GM10847 (cell line): ENCODE results near the gene HTT-AS.

Experiments
- POLR2A ChIP-seq: IDR thresholded peaks from 2 replicates; pipeline ENCODE4 v1.6.1; 2011; ENCODE audit not compliant: insufficient read length; ENCODE audit errors: extremely low read depth

Gene HTT-AS

DNA sequence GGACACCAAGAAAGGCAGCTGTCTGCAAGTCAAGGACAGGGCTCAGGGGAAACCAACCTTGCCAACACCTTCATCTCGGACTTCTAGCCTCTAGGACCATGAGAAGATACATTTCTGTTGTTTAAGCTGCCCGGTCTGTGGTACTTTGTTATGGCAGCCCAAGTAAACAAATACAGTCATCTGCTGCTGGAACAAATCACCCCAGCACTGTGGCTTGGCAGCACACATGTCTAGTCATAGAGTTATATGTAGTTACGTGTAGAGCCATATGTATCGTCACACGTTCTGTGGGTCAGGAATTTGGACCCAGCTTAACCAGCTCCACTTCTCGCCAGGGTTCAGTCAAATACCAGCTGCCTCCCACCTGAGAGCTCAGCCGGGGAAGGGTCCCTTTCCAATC is 2.5 kb downstream of the HTT-AS start:
- TF ChIP-seq POLR2A, result no peak

GRCh38 chr4:3070709-3071500 is 3.4 kb downstream of the HTT-AS start:
- no peak for TF ChIP-seq POLR2A

DNA sequence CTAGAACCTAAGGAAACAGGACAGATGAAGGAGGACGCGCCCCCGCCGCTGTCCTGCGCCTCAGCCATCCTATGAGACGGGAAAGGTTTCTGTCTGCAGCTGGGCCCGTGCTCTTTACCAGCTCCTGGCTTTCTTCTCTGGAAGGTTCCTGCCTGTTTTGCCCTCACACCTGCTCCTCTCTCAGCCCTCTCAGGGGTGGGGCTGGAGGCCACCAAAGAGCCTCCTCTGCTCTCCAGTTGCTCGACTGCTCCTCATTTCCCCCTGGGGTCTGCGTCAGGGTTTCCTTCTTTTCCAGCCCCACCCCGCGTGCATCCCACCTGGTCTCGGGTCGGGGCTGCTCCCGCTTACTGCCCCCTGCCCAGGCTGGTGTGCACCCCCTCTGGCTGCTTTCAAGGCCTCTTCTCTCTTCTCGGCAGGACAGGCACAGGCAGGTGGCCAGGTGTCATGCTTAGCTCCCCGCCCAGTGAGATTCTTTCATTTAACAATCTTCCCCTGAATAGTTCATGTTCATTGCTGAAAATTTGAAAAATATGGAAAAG is 4.6 kb downstream of the HTT-AS start:
- TF ChIP-seq POLR2A, result no peak

DNA sequence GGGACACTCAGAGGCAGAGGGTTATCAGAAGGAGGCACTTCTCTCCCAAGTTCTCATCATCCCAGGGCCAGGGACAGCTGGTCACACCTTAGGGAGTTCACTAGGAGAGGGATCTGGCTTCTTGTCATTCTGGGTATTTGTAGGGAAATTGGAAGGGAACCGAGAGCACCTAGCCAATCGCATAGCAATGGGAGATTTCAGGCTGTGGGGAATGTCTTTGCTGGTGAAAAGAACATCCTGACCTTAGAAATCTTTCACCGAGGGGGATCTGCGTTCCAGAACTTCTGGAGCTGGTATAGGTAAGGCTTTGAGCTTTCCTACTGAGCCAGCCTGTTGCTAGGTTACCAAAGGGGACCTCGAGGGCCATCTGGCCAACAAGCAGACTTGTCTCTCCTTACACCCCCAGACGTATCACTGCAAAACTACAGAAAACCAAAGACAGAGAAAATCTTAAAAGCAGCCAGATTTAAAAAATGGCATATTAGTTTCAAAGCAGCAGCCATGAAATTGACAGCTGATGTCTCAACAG is 6.8 kb downstream of the HTT-AS start:
- TF ChIP-seq POLR2A, result no peak

- TF ChIP-seq POLR2A, result no peak
Observed at GRCh38 chr4:3066836-3067400, 7.4 kb downstream of the HTT-AS start.

DNA sequence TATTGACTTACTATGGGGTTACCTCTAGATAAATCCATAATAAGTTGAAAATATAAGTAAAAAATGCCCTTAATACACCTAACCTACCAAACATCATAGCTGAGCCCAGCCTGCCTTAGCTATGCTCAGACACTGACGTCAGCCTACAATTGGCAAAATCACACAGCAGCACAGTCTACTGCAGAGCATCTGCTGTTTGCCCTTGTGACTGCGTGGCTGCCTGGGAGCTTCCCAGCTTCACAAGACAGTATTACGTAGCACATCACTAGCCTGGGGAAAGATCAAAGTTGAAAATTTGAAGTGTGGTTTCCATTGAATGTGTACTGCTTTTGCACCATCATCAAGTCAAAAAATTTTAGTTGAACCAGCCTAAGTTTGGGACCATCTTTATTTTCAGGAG is 8.8 kb downstream of the HTT-AS start:
- no peak for TF ChIP-seq POLR2A

GRCh38 chr4:3062471-3062870 is 11.9 kb downstream of the HTT-AS start:
- no peak for TF ChIP-seq POLR2A

DNA sequence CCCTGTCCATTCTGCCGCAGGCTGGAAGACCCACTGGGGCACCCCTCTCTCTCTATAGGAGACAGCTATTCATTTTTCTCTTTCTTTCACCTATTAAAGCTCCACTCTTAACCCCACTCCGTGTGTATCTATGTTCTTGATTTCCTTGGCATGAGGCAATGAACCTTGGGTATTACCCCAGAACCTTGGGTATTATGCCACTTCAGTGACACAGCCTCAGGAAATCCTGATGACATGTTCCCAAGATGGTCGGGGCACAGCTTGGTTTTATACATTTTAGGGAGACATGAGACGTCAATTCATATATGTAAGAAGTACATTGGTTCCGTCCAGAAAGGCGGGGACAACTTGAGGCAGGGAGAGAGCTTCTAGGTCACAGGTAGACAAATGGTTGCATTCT is 13.4 kb downstream of the HTT-AS start:
- no peak for TF ChIP-seq POLR2A

DNA sequence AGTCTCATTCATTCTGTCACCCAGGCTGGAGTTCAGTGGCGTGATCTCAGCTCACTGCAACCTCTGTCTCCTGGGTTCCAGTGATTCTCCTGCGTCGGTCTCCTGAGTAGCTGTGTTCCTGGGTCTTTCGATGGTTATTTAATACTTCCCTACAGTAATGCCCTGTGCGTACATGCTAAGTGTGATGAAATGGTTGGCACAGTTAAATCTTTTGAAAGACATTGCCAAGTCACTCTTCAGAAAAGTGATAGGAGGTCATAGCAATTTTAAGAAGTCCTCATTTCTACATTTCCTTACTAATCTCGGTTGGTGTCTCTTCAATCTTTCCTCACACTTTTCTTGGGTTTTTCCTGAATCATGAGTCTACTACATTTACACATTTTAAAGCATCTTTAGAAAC is 14.4 kb downstream of the HTT-AS start:
- TF ChIP-seq POLR2A, result no peak

DNA sequence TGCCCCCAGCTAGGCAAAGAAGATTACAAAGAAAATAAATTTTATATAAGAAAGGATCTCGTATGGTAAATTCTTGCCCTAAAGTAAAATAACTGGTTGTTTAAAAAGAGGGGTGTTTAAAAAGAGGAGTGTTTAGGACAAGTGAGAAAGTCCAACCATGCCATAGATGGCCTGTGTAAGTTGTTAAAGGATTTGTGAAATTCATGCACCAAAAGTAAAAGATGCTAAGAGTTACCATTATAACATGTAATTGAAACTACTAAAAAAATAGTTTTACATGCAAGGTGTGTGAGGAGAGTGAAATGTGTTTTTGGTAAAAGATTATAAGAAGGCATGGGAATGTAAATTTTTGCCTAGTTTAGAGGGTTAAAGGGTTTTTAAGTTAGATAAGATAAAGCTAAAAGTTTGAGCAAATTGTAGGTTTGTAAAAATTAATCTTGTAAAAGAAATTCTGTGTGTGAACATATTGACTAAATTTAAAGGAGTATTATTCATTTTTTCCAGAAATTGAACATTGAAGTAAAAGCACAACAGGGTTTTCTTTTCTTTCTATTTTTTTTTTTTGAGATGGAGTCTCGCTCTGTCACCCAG is 20.1 kb downstream of the HTT-AS start:
- TF ChIP-seq POLR2A, result no peak

DNA sequence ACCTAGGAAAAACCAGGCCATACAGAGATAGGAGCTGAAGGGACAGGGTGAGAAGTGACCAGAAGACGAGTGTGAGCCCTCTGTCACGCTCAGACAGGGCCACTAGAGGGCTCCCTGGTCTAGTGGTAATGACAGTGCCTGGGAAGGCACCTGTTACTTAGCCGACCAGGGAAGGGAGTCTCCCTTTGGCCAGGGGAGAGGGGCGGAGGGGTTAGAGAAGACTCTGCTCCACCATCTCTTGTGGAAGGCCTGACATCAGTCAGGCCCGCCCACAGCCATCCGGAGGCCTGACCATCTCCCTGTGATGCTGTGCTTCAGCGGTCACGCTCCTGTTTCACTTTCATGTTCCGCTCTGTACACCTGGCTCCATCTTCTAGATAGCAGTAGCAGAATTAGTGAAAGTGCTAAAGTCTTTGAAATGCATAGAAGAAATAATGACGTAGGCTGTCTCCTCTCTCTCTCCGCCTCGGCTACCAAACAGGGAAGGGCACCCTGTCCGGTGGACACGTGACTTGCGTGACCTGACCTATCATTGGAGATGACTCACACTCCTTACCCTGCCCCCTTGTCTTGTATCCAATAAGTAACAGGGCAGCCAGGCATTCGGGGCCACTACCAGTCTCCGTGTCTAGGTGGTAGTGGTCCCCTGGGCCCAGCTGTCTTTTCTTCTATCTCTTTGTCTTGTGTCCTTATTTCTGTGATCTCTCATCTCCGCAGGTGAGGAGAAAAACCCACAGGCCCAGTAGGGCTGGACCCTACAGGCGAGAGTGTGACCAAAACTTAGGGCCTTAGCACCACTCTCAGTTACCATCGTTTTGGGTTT is 26.7 kb downstream of the HTT-AS start:
- no peak for TF ChIP-seq POLR2A

DNA sequence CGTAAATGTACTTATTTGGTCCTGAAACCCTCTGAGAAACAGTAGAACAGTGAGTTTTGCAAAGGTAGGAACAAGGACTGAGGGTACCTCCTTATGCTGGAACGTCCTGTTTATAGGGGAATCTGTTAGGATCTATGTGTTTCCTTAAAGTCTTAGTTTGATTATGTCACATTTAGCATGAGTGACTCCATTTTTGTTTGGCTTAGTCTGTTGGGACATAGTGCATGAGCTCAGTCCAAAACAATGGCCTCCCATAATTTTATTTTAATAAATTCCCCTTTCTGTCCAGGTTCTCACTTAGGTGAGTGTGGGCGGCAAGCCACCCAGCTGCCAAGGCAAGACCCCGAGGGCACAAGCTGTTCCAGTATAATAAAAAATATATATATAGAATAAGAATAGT is 27.7 kb downstream of the HTT-AS start:
- no peak for TF ChIP-seq POLR2A

DNA sequence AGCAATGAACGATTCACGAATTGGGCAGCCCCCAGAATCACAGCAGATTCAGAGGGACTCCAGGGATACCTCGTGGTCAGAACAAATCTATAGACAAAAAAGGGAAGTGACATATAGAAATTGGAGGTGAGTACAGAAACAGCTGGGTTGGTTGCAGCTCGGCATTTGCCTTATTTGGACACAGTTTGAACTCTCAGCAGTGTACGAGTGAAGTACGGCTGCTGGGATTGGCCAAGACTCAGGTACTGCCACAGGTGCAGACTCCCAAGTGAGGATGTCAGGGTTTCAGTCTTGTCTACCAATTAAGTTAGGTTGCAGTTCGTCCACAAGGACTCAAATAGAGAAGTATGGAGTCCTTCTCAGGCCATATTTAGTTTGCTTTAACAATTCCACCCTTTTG is 28.2 kb downstream of the HTT-AS start:
- no peak for TF ChIP-seq POLR2A

GRCh38 chr4:3044870-3045819 is 29.2 kb downstream of the HTT-AS start:
- TF ChIP-seq POLR2A, result no peak
